Mesothelial cell of epicardium (in vitro differentiated cells): ENCODE data around the gene SHC1. TPM values are rescaled to one million over a fixed set of nuclear protein-coding genes. Genes with fewer than 3 reads are reported as not detected.

ENCODE experiments used
- DNase-seq, 2 experiments: peaks; one replicate each; pipeline ENCODE4 v3.0.0; 2021; ENCODE audit warnings: low spot score in 2 of 2; ENCODE audit not compliant: unreplicated experiment in 2 of 2
- H3K27ac Mint-ChIP-seq: 2 replicates; pipeline ENCODE4 v1.8.0; 2021; ENCODE audit warnings: mixed read lengths
- H3K27me3 Mint-ChIP-seq: 2 replicates; pipeline ENCODE4 v1.8.0; 2021; ENCODE audit warnings: low read depth, mixed read lengths
- H3K36me3 Mint-ChIP-seq: 2 replicates; pipeline ENCODE4 v1.8.0; 2021; ENCODE audit warnings: mixed read lengths
- H3K4me1 Mint-ChIP-seq: 2 replicates; pipeline ENCODE4 v1.8.0; 2021; ENCODE audit warnings: mixed read lengths
- H3K4me3 Mint-ChIP-seq: 2 replicates; pipeline ENCODE4 v1.8.0; 2021; ENCODE audit warnings: mild to moderate bottlenecking, moderate library complexity, mixed read lengths
- H3K9me3 Mint-ChIP-seq: 2 replicates; pipeline ENCODE4 v1.8.0; 2021; ENCODE audit warnings: mixed read lengths
- total RNA-seq: library from RNA; stranded (reverse); gene quantifications from 3 replicates; pipeline ENCODE4 v1.2.1, GENCODE V29; 2021
- TF ChIP-seq, protein P1 (sequence below): fragments of 200-600 bp; sonication (generic); IDR thresholded peaks from one replicate; pipeline ENCODE4 v1.5.0; 2021; ENCODE audit warnings: antibody characterized with exemption; ENCODE audit not compliant: unreplicated experiment

SHC1 gene
- total RNA-seq, 1 donor from 2014 or later = 115 TPM

DNA sequence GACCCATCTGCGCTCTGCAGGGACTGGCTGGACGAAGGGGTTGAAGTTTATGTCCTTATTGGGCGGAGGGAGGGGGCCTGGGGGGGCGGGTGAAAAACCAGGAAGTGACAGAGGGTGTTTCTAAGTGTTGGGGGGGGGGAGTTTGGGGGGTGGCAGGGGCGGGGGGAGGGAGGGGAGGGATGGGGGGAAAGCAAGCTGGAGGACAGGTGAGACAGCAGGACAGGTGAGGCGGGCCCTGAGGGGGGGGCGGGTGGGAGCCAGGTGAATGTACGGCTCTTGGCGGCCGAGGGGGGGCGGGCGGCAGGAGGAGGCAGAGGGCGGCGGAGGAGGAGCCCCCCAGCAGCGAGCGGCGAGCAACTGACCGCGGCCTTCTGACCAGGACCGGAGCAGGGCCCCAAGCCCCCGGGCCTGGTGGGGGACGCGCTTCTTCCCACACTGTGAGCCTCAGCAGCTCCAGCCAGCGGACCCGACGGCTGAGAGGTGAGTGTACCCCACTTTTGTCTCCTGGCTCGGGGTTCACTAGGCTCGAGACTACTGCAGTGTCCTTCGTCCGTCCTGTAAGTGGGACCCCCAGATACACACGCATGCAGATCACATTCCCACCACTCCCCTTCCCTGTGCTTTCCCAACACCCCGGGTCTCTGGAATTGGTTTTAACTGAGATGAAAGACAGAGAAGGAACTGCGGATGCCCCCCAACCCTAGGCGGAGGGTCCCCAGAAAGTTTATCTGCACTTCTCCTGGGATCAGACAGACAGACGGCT lies 32.1 kb upstream of the SHC1 start, which contains the start of gene ZBTB7B:
Gene ZBTB7B, plus strand, starts transcription at position 339 of the 763 bp plus-strand sequence. CDS start 11,859 bp downstream, outside the sequence.
- Mint-ChIP-seq H3K4me3 (peak within 1 kb of the TSS; percentile 96), H3K36me3 (no peaks in the 10 kb centered on the region), H3K9me3 (no peaks in the 10 kb centered on the region), H3K4me1 (peaks cover 27% of the 10 kb centered on the region), H3K27me3 (no peaks in the 10 kb centered on the region), H3K27ac (peak within 1 kb of the TSS; percentile 92)
- no peak for DNase-seq
- TF ChIP-seq, protein P1, sequence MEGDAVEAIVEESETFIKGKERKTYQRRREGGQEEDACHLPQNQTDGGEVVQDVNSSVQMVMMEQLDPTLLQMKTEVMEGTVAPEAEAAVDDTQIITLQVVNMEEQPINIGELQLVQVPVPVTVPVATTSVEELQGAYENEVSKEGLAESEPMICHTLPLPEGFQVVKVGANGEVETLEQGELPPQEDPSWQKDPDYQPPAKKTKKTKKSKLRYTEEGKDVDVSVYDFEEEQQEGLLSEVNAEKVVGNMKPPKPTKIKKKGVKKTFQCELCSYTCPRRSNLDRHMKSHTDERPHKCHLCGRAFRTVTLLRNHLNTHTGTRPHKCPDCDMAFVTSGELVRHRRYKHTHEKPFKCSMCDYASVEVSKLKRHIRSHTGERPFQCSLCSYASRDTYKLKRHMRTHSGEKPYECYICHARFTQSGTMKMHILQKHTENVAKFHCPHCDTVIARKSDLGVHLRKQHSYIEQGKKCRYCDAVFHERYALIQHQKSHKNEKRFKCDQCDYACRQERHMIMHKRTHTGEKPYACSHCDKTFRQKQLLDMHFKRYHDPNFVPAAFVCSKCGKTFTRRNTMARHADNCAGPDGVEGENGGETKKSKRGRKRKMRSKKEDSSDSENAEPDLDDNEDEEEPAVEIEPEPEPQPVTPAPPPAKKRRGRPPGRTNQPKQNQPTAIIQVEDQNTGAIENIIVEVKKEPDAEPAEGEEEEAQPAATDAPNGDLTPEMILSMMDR = no peak

GRCh38 chr1:155001675-155002463 lies 31.3 kb upstream of the SHC1 start:
- no peaks in the 10 kb centered on the region for H3K36me3 Mint-ChIP-seq

GRCh38 chr1:155001425-155001674 lies 30.8 kb upstream of the SHC1 start:
- Mint-ChIP-seq H3K36me3 (no peaks in the 10 kb centered on the region), H3K4me3 (peak overlapping the region; percentile 90), H3K27me3 (no peaks in the 10 kb centered on the region), H3K27ac (peak overlapping the region; percentile 90), H3K4me1 (peaks cover 27% of the 10 kb centered on the region), H3K9me3 (no peaks in the 10 kb centered on the region)
- TF ChIP-seq, protein P1 = no peak
- DNase-seq = no peak

More at GRCh38 chr1:155001675-155002463, 31.3 kb upstream of the SHC1 start:
- TF ChIP-seq, protein P1 = no peak
- peak overlapping the region; percentile 92 for H3K27ac Mint-ChIP-seq
- no peaks in the 10 kb centered on the region for H3K9me3 Mint-ChIP-seq
- peak; percentile 98 to 99 for DNase-seq
- no peaks in the 10 kb centered on the region for H3K27me3 Mint-ChIP-seq
- H3K4me3 Mint-ChIP-seq = peak overlapping the region; percentile 90
- H3K4me1 Mint-ChIP-seq = peaks cover 27% of the 10 kb centered on the region

GRCh38 chr1:155000726-155001424 lies 30.3 kb upstream of the SHC1 start:
- TF ChIP-seq, protein P1 = no peak
- peak overlapping the region; percentile 94 for H3K27ac Mint-ChIP-seq
- no peaks in the 10 kb centered on the region for H3K9me3 Mint-ChIP-seq
- DNase-seq = peak; percentile 59 to 82
- H3K4me3 Mint-ChIP-seq = peak overlapping the region; percentile 90
- H3K27me3 Mint-ChIP-seq = no peaks in the 10 kb centered on the region
- H3K4me1 Mint-ChIP-seq = peaks cover 27% of the 10 kb centered on the region
- no peaks in the 10 kb centered on the region for H3K36me3 Mint-ChIP-seq

GRCh38 chr1:155000411-155000725 lies 29.8 kb upstream of the SHC1 start:
- H3K27ac Mint-ChIP-seq = peak overlapping the region; percentile 99
- H3K4me3 Mint-ChIP-seq = peak overlapping the region; percentile 90
- no peaks in the 10 kb centered on the region for H3K9me3 Mint-ChIP-seq
- peaks cover 29% of the 10 kb centered on the region for H3K4me1 Mint-ChIP-seq
- TF ChIP-seq, protein P1 = no peak
- DNase-seq = peak in 1 of 2 experiments; percentile 59
- no peaks in the 10 kb centered on the region for H3K36me3 Mint-ChIP-seq
- H3K27me3 Mint-ChIP-seq = no peaks in the 10 kb centered on the region
